IPS-18c (cell line): ENCODE data around the gene PAK1.
"Not testable (repeated sequence)": the region's sequence is repeated elsewhere in the genome, so short reads cannot be mapped to it uniquely, and the experiment has no call there.

Experiments
- H3K4me3 ChIP-seq: 2 replicates; pipeline ENCODE4 v1.7.0; 2013; ENCODE audit warnings: low read depth, mild to moderate bottlenecking, low read length, moderate library complexity; ENCODE audit not compliant: insufficient read depth
- H3K9me3 ChIP-seq: one replicate; pipeline ENCODE4 v1.6.1; 2013; ENCODE audit warnings: mild to moderate bottlenecking, low read length, moderate library complexity; ENCODE audit not compliant: control insufficient read depth, insufficient read depth

The PAK1 gene

GRCh38 chr11:77320351-77320750 lies 153.5 kb downstream of the PAK1 start:
- no peak overlapping the region for H3K4me3 ChIP-seq
- H3K9me3 ChIP-seq, result no peaks in the 10 kb centered on the region

GRCh38 chr11:77318600-77318999 lies 155.3 kb downstream of the PAK1 start:
- Histone ChIP-seq H3K4me3 (no peak overlapping the region), H3K9me3 (no peaks in the 10 kb centered on the region)

- H3K9me3 ChIP-seq, result no peaks in the 10 kb centered on the region
- H3K4me3 ChIP-seq, result no peak overlapping the region
Measured at GRCh38 chr11:77316733-77317342, 157.1 kb downstream of the PAK1 start.

GRCh38 chr11:77312107-77312506 lies 161.8 kb downstream of the PAK1 start:
- no peak overlapping the region for H3K4me3 ChIP-seq
- no peaks in the 10 kb centered on the region for H3K9me3 ChIP-seq

GRCh38 chr11:77311701-77312100 lies 162.2 kb downstream of the PAK1 start:
- Histone ChIP-seq H3K9me3 (no peaks in the 10 kb centered on the region), H3K4me3 (no peak overlapping the region)

GRCh38 chr11:77310721-77311120 lies 163.2 kb downstream of the PAK1 start:
- H3K9me3 ChIP-seq, result no peaks in the 10 kb centered on the region
- no peak overlapping the region for H3K4me3 ChIP-seq

GRCh38 chr11:77309401-77310085 lies 164.4 kb downstream of the PAK1 start:
- H3K4me3 ChIP-seq, result no peak overlapping the region
- H3K9me3 ChIP-seq, result no peaks in the 10 kb centered on the region

- Histone ChIP-seq H3K4me3 (no peak overlapping the region), H3K9me3 (no peaks in the 10 kb centered on the region)
Measured at GRCh38 chr11:77308838-77309237, 165.1 kb downstream of the PAK1 start.

- H3K9me3 ChIP-seq, result no peaks in the 10 kb centered on the region
- H3K4me3 ChIP-seq, result no peak overlapping the region
Measured at GRCh38 chr11:77303328-77303727, 170.6 kb downstream of the PAK1 start.

GRCh38 chr11:77302752-77303151 lies 171.1 kb downstream of the PAK1 start:
- Histone ChIP-seq H3K9me3 (no peaks in the 10 kb centered on the region), H3K4me3 (no peak overlapping the region)

- no peaks in the 10 kb centered on the region for H3K9me3 ChIP-seq
- no peak within 1 kb of the TSS for H3K4me3 ChIP-seq
Measured at GRCh38 chr11:77301510-77301909, 172.4 kb downstream of the PAK1 start, which contains the start of gene GDPD4. Gene GDPD4 (minus strand): TSS chr11:77301686. CDS start chr11:77285137, 16,549 bp downstream.

- Histone ChIP-seq H3K4me3 (no peak overlapping the region), H3K9me3 (no peaks in the 10 kb centered on the region)
Measured at GRCh38 chr11:77300695-77301094, 173.2 kb downstream of the PAK1 start.

- H3K4me3 ChIP-seq, H3K9me3 ChIP-seq: not testable (repeated sequence)
Measured at GRCh38 chr11:77300028-77300427, 173.9 kb downstream of the PAK1 start.

- Histone ChIP-seq H3K4me3 (no peak overlapping the region), H3K9me3 (no peaks in the 10 kb centered on the region)
Measured at GRCh38 chr11:77299528-77299993, 174.3 kb downstream of the PAK1 start.

- Histone ChIP-seq H3K9me3 (no peaks in the 10 kb centered on the region), H3K4me3 (no peak overlapping the region)
Measured at GRCh38 chr11:77294040-77294439, 179.9 kb downstream of the PAK1 start.

- no peak overlapping the region for H3K4me3 ChIP-seq
- H3K9me3 ChIP-seq, result no peaks in the 10 kb centered on the region
Measured at GRCh38 chr11:77289737-77290136, 184.2 kb downstream of the PAK1 start.

- no peak overlapping the region for H3K4me3 ChIP-seq
Measured at GRCh38 chr11:77287615-77288273, 186.2 kb downstream of the PAK1 start.

GRCh38 chr11:77287136-77287535 lies 186.8 kb downstream of the PAK1 start:
- no peaks in the 10 kb centered on the region for H3K9me3 ChIP-seq
- no peak overlapping the region for H3K4me3 ChIP-seq

More at GRCh38 chr11:77287615-77288273, 186.2 kb downstream of the PAK1 start:
- H3K9me3 ChIP-seq, result no peaks in the 10 kb centered on the region
